Esophagus muscularis mucosa (tissue), 4 donors: Measurements from ENCODE around the gene STOX2.

Source experiments
- CTCF ChIP-seq, 3 experiments: fragments of 200-600 bp in 2 of 3; fragments of 450-650 bp in 1 of 3; sonication (generic) in 2 of 3; IDR thresholded peaks; one replicate each; pipeline ENCODE4 v1.5.1; 2017 to 2019; ENCODE audit warnings: antibody characterized with exemption in 3 of 3, mild to moderate bottlenecking in 2 of 3, moderate library complexity in 1 of 3
- EP300 ChIP-seq: sonication (generic); formaldehyde crosslinking; IDR thresholded peaks from one replicate; pipeline ENCODE4 v1.6.1; 2017; ENCODE audit warnings: antibody characterized with exemption
- POLR2A ChIP-seq: fragments of 450-650 bp; IDR thresholded peaks from one replicate; pipeline ENCODE4 v1.6.1; 2017; ENCODE audit warnings: antibody characterized with exemption, moderate library complexity, mild to moderate bottlenecking, low read depth
- POLR2AphosphoS5 ChIP-seq, 2 donors: sonication (generic); formaldehyde crosslinking; IDR thresholded peaks; one replicate each; pipeline ENCODE4 v1.6.1; 2017; ENCODE audit warnings: antibody characterized with exemption in 2 of 2

- TF ChIP-seq CTCF (IDR thresholded peaks at IDR 0.05): no peak
- no peak for TF ChIP-seq POLR2A
- TF ChIP-seq EP300: no peak
- TF ChIP-seq POLR2AphosphoS5 (IDR thresholded peaks at IDR 0.05): no peak
Observed at GRCh38 chr4:183968931-183969330, 63.8 kb downstream of the STOX2 start.
